Astrocyte of the spinal cord (primary cell): ENCODE measurements around the gene RAB5IF.
"Not testable (repeated sequence)": the region's sequence is repeated elsewhere in the genome, so short reads cannot be mapped to it uniquely, and the experiment has no call there.

Experiments
- DNase-seq: peaks from one replicate; pipeline ENCODE4 v3.0.0; 2011; ENCODE audit warnings: low read depth, low spot score
- H3K4me3 ChIP-seq: 2 replicates; pipeline ENCODE4 v1.5.1; 2011; ENCODE audit warnings: low read depth, mild to moderate bottlenecking, low read length, moderate library complexity
- CTCF ChIP-seq: IDR thresholded peaks from 2 replicates; pipeline ENCODE4 v1.5.1; 2012; ENCODE audit warnings: low read depth, mild to moderate bottlenecking, low read length, inconsistent platforms
- in situ Hi-C: cut with HindIII; loops from 2 replicates; pipeline ENCODE4 v1.10.0; 2017; ENCODE audit warnings: low sequenced_read_pairs

RAB5IF gene

GRCh38 chr20:36604952-36605398, 604 bp upstream of the RAB5IF start:
- DNase-seq, result no peak
- H3K4me3 ChIP-seq, result peak overlapping the region; percentile 22

GRCh38 chr20:36606158-36607066, 833 bp downstream of the RAB5IF start:
- in situ Hi-C loops, result no loop called here
- DNase-seq, result peak; percentile 9
- H3K4me3 ChIP-seq, result peak overlapping the region; percentile 90
- TF ChIP-seq CTCF, result no peak

More at GRCh38 chr20:36604952-36605398, 604 bp upstream of the RAB5IF start:
- in situ Hi-C loops, result no loop called here
- no peak for TF ChIP-seq CTCF

- in situ Hi-C loops, result no loop called here
- no peak overlapping the region for H3K4me3 ChIP-seq
- DNase-seq, result no peak
- no peak for TF ChIP-seq CTCF
Measured at GRCh38 chr20:36607586-36608387, 2.2 kb downstream of the RAB5IF start.

- H3K4me3 ChIP-seq, in situ Hi-C loops, DNase-seq: not testable (repeated sequence)
Measured at GRCh38 chr20:36608388-36608728, 2.8 kb downstream of the RAB5IF start.

- DNase-seq, result no peak
- no peak for TF ChIP-seq CTCF
- in situ Hi-C loops, result no loop called here
- H3K4me3 ChIP-seq, result no peak overlapping the region
Measured at GRCh38 chr20:36611625-36612024, 6.0 kb downstream of the RAB5IF start.

GRCh38 chr20:36613974-36614373, 8.4 kb downstream of the RAB5IF start:
- TF ChIP-seq CTCF, result no peak
- no peak for DNase-seq
- in situ Hi-C loops, result no loop called here
- no peak overlapping the region for H3K4me3 ChIP-seq
